C4-2B (cell line): ENCODE results near the gene ACOX1.

ENCODE experiments used
- CTCF ChIP-seq: fragments of 450-650 bp; conservative IDR thresholded peaks from 2 replicates; pipeline ENCODE4 v1.5.1; 2017; ENCODE audit warnings: mild to moderate bottlenecking
- ZFX ChIP-seq: fragments of 450-650 bp; IDR thresholded peaks from 2 replicates; pipeline ENCODE4 v1.6.1; 2017

GRCh38 chr17:75919611-75920010 is 59.4 kb downstream of the ACOX1 start:
- TF ChIP-seq CTCF: no peak
- TF ChIP-seq ZFX: no peak
